ENCODE results near the gene PTER. TPM values are rescaled to one million over a fixed set of nuclear protein-coding genes. Genes with fewer than 3 reads are reported as not detected.

Gene PTER
- polyA plus RNA-seq, 1 experiment, result 8.3 TPM

- H3K27ac ChIP-seq (ENCODE audit: low read depth, low read length), result no peak overlapping the region
- POLR2A ChIA-PET, result no interaction called here
- TF ChIP-seq, protein P1, sequence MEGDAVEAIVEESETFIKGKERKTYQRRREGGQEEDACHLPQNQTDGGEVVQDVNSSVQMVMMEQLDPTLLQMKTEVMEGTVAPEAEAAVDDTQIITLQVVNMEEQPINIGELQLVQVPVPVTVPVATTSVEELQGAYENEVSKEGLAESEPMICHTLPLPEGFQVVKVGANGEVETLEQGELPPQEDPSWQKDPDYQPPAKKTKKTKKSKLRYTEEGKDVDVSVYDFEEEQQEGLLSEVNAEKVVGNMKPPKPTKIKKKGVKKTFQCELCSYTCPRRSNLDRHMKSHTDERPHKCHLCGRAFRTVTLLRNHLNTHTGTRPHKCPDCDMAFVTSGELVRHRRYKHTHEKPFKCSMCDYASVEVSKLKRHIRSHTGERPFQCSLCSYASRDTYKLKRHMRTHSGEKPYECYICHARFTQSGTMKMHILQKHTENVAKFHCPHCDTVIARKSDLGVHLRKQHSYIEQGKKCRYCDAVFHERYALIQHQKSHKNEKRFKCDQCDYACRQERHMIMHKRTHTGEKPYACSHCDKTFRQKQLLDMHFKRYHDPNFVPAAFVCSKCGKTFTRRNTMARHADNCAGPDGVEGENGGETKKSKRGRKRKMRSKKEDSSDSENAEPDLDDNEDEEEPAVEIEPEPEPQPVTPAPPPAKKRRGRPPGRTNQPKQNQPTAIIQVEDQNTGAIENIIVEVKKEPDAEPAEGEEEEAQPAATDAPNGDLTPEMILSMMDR (IDR thresholded peaks at IDR 0.05; ENCODE audit: low read depth, low read length), result no peak
- H3K9me3 ChIP-seq (ENCODE audit: control insufficient read depth, insufficient read depth, low read length), result no peaks in the 10 kb centered on the region
- CTCF ChIA-PET, result interaction anchor here (0.5 kb wide), 1 partner anchor 11 kb away, joined by 4 read pairs; no protein-coding TSS in a partner anchor
- H3K4me3 ChIP-seq (ENCODE audit: low read depth, low read length), result no peak overlapping the region
- no peak for DNase-seq (ENCODE audit: low read depth, low spot score)
- H3K27me3 ChIP-seq (ENCODE audit: control insufficient read depth, insufficient read depth, low read length), result no peaks in the 10 kb centered on the region
Observed at GRCh38 chr10:16445770-16446469, 9.1 kb downstream of the PTER start.

- ChIA-PET CTCF (interaction anchor here (0.6 kb wide), 1 partner anchor 39 kb away, joined by 9 read pairs; no protein-coding TSS in a partner anchor), POLR2A (no interaction called here)
- Histone ChIP-seq H3K9me3 (ENCODE audit: control insufficient read depth, insufficient read depth, low read length) (no peaks in the 10 kb centered on the region), H3K27ac (ENCODE audit: low read depth, low read length) (no peak overlapping the region), H3K4me3 (ENCODE audit: low read depth, low read length) (no peak overlapping the region), H3K27me3 (ENCODE audit: control insufficient read depth, insufficient read depth, low read length) (no peaks in the 10 kb centered on the region)
- TF ChIP-seq, protein P1 (IDR thresholded peaks at IDR 0.05; ENCODE audit: low read depth, low read length), result no peak
- no peak for DNase-seq (ENCODE audit: low read depth, low spot score)
Observed at GRCh38 chr10:16449454-16449853, 12.6 kb downstream of the PTER start.

- POLR2A ChIA-PET, result interaction anchor here (0.6 kb wide), 1 partner anchor 12 kb away, joined by 3 read pairs; no protein-coding TSS in a partner anchor
- no peak overlapping the region for H3K4me3 ChIP-seq (ENCODE audit: low read depth, low read length)
- DNase-seq (ENCODE audit: low read depth, low spot score), result no peak
- CTCF ChIA-PET, result interaction anchor here (0.5 to 0.6 kb wide), 2 partner anchors 580 to 738 kb away, joined by 3 to 7 read pairs; no protein-coding TSS in a partner anchor
- TF ChIP-seq, protein P1 (IDR thresholded peaks at IDR 0.05; ENCODE audit: low read depth, low read length), result no peak
- no peaks in the 10 kb centered on the region for H3K27me3 ChIP-seq (ENCODE audit: control insufficient read depth, insufficient read depth, low read length)
- no peaks in the 10 kb centered on the region for H3K9me3 ChIP-seq (ENCODE audit: control insufficient read depth, insufficient read depth, low read length)
- no peak overlapping the region for H3K27ac ChIP-seq (ENCODE audit: low read depth, low read length)
Observed at GRCh38 chr10:16458166-16458955, 21.6 kb downstream of the PTER start.

DNA sequence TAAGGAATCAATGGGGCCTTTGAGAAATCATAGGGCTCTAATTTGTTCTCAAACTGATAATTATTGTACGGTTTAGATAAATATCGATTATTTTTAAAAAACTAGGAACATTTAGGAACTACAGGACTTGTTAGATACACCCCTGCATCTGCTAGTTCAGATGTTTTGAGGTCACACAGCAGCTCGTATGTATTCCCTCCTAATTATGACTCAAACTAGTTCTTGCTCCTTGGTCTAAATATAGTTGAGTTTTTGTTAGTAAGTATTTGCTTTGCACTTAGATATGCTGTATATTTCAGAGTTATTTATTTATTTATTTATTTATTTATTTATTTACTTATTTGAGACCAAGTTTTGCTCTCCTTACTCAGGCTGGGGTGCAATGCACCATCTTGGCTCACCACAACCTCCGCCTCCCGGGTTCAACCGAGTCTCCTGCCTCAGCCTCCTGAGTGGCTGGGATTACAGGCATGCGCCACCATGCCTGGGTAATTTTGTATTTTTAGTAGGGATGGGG lies 22.7 kb downstream of the PTER start:
- H3K27me3 ChIP-seq (ENCODE audit: control insufficient read depth, insufficient read depth, low read length), result no peaks in the 10 kb centered on the region
- TF ChIP-seq, protein P1 (IDR thresholded peaks at IDR 0.05; ENCODE audit: low read depth, low read length), result no peak
- CTCF ChIA-PET, result interaction anchor here (0.6 kb wide), 1 partner anchor 581 kb away, joined by 3 read pairs; no protein-coding TSS in a partner anchor
- POLR2A ChIA-PET, result no interaction called here
- no peak overlapping the region for H3K4me3 ChIP-seq (ENCODE audit: low read depth, low read length)
- H3K27ac ChIP-seq (ENCODE audit: low read depth, low read length), result no peak overlapping the region
- no peaks in the 10 kb centered on the region for H3K9me3 ChIP-seq (ENCODE audit: control insufficient read depth, insufficient read depth, low read length)
- DNase-seq (ENCODE audit: low read depth, low spot score), result no peak
